C4-2B (cell line): ENCODE results near the gene ACVR1B.

Experiments
- CTCF ChIP-seq: fragments of 450-650 bp; conservative IDR thresholded peaks from 2 replicates; pipeline ENCODE4 v1.5.1; 2017; ENCODE audit warnings: mild to moderate bottlenecking
- ZFX ChIP-seq: fragments of 450-650 bp; IDR thresholded peaks from 2 replicates; pipeline ENCODE4 v1.6.1; 2017

- TF ChIP-seq CTCF: no peak
- TF ChIP-seq ZFX: no peak
These were observed 17.4 kb upstream of the ACVR1B start for GRCh38 chr12:51934080-51934479.
